HG02884 (cell line): ENCODE data around the gene LUM.
"Not testable (repeated sequence)": the region's sequence is repeated elsewhere in the genome, so short reads cannot be mapped to it uniquely, and the experiment has no call there.

ENCODE experiments used
- ATAC-seq: cut with Tn5 transposase; IDR thresholded peaks from one replicate; pipeline ENCODE4 v1.9.1; 2021; ENCODE audit warnings: mild to moderate bottlenecking, moderate library complexity; ENCODE audit not compliant: unreplicated experiment

The LUM gene

DNA sequence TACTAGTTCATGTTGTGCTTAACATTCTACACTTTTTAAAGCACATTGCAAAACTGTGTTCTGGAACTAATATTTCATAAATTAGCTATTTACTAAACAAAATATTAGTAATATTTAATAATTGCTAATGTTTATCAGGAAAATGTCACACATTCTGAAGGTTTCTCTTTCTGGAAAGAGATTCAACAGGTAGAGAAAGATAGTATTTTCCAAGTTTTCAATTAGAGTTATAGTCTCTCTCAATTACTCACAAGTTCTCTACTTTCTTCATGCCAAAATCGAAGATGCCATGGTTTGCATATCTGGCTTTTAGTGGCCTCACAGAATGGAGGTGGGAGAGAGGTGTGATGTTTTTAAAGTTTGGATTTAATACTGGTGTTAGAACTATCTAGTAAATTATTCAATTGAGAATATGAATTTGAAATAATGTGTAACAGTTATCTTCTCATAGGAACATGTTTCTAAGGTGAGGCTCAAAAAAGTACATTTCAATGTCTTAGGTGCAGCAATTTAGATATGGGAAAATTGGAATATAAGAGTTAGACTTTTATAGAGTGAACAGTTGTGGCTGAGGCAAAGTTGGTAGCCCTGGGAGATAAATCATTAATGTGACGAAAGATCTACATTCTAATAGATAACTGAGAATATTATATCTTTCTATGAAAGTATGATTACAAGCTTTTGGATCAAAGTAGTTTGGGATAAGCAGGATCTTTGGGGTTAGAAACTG is 1.5 kb downstream of the LUM start:
- no peak for ATAC-seq

DNA sequence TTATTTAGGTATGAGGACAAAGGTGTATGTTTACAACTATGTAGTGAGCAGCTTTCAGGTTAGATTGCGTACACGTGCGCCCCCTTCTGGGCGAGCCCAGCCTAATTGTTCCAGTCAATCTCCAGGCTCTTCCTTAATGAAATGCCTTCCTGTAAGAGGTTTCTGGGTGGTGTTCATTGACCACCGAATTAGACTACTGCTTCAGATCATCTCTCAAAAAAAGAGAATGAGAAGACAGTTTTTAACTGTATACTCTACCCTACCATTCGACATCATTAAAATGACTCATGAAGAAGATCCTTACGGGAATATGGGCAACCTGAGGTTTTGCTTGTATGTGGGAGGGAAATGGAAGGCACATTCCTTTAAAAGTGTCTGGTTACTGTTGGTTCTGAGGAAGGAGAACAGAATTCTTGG is 2.1 kb downstream of the LUM start:
- peak; percentile 84 for ATAC-seq

DNA sequence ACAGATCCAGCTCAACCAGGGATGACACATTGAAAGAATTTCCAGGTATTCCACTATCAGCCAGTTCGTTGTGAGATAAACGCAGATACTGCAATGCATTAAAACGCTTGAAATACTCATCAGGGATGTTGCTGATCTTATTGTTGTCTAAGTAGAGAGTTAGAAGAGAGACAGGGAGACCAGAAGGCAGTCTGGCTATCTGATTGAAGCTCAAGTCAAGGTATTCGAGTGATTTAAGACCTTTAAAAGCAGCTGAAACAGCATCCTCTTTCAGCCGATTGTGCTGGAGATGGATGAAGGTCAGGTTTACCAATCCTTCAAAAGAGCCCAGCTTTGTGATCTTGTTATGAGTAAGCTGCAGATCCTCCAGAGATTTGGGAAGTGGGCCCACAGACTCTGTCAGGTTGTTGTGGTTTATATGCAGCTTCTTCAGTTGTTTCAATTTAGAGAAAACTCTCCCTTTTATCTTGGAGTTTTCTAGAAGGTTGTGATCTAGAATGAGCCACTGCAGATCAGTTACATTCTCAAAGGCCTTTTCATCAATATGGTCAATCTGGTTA is 3.0 kb downstream of the LUM start:
- ATAC-seq: no peak

DNA sequence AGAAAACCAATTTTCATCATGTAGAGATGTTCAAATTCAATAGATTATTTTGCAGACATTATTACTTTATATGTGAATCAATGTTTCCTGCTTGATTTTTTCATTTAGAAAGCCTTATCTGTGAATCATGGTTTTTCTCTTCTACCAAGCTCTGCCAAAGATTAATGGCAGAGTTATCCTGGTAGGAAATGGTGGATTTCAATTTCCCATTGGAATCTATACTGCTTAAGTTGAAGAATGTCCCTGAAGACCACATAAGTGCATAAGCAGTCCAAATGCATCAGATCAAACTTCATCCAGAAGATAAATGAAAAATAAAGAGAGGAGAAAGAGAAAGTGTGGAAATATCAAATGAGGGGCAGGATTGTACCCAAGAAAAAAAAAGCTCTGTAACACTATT is 5.0 kb downstream of the LUM start:
- ATAC-seq: no peak

DNA sequence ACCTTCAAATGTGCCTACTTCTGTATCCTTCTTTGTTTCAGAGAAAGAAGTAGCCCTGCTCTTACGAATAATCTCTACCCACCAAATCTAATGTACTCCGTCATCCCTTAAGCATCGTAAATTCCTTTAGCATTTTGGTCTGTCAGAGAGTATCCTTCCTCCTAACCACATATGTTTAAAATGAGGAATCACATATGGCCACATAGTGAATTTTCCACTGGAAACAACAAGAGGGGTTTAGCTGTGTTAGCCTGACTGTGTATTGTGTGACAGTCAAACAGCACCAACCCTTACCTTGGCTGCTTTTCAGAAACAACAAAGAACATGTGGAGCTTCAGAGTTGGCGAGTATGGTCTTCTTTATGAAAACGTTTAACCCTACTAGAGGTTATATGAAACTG is 5.5 kb downstream of the LUM start:
- ATAC-seq: no peak

DNA sequence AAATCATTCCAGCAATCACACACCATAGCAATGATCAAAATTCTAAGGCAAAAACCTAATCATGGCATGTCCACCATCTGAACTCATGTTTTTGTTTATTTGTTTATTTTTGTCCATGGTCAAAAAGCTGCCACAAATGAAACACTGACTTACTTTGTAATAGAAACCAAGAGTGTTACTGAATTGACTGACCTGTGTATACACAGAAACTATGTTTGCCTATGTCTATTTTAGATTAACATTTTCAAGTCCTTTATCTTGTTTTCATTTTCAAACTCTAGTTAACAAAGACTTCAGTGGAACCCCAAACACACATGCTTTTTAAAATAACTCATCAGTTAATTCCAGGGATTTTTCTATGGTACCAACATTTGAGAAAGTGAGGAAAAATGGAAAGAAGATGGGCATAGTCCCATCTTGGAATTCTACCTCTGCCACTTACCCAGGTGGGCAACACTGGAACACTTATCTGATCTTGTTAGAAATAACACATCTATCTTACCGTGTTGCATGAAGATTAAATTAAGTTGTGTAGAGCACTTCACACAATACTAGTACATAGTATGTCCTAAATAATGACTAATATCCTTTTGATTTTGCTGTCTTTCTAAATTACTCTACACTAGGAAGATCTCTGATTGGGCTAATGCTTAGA is 6.4 kb downstream of the LUM start:
- peak; percentile 58 for ATAC-seq

DNA sequence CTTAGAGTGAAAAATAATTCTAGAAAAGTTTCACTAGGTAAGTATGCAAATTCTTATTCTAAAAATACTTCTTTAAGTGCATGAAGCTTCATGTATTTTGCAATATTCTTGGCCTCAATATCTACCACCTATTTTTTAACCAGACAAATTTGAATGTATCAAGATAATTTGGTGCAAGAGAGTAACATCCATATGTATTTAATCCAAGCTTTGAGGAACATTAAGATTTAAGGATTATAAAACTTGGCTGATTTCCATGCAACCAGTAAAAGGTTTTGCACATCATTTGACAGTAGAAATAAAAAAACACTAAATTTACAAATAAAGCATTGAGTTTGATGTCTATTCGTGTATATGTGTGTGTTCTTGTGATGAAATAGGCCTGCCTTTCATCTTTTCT is 7.7 kb downstream of the LUM start:
- no peak for ATAC-seq

DNA sequence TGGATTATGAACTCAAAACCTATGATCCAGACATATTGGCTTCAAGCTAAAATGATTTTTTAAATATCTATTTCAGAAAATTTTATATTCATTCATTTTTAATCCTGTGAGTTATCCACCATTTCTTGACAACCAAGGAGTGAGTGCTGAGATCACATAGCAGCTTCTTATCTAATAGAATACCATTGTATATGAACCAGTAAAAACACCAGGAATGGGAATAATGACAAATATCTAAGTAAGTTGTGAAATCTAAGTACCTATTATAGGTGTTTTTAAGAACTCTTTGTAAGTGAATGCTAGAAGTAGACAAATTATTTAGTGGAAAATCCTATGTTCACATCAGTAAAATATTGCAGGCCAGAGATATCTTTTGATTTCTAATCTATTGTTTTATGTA is 8.2 kb downstream of the LUM start:
- no peak for ATAC-seq

DNA sequence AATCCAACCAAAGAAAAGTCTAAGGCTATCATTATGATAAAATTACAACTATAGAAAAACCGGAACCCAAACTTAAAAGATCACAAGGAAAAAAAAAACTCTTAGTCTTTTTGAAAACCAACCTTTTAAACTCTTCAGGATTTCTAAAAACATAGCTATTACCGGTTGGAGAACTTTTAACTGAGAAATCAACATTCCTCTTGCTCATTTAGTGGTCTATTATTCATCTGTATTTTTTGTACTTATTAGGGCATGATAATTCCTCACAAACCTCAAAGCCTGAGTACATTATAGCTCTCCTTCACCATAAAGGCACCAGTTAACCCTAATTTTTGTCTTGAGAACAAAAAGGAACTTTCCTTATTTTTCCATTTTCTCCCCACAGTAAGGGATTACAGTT is 10.4 kb downstream of the LUM start:
- no peak for ATAC-seq

DNA sequence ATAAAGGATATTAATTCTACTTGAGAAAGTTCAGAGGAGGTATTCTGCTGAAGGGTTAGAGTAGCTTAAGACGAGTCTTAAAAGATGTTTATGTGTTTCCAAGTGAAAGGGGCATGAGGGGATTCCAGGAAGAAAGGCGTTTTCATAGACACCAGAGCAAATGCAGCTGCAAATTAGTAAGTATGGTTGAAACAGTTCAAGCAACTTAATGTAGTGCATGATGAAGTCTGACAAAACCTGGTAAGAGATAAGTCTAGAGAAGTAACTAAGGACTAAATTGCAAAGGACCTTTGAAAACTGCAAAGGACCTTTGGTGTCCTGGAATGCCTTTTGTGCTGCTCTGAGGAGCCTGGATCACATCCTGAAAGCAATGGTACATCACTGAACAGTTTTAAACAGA is 11.5 kb downstream of the LUM start:
- no peak for ATAC-seq

DNA sequence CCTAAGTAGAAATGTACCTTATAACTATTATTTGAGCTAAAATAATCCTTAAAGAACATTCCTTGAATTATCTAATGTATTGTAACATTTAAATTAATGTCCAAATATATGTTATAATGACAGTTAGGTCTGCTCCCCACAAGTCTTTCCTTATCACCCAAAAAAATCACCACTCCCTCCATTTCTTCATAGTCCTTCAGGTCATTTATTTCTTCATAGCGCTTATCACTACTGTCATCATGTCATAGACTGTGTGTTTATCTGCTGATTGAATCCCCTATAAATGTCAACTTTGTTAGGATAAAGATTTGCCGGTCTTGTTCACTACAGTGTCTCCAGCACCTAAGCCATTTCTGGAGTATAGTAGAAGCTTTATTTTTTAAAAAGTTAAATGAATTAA is 12.0 kb downstream of the LUM start:
- ATAC-seq: no peak

DNA sequence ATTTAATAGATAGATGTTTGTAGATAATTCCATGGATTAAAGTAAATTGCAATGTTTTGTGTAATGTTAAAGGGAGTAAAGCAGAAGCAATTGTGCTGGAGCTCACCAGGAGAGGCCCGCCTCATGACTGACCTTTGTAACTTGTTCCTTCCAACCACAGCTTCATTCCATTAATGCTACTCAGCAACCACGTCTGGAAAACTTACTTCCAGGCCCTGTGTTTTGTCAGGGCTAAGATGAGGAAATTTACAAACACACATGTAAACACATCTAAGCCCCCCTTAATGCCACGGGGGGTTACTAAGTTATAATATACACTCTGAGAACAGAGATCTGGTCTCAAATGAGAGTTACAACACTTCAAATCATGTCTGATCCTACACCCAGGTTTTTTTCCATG is 12.4 kb downstream of the LUM start:
- no peak for ATAC-seq

DNA sequence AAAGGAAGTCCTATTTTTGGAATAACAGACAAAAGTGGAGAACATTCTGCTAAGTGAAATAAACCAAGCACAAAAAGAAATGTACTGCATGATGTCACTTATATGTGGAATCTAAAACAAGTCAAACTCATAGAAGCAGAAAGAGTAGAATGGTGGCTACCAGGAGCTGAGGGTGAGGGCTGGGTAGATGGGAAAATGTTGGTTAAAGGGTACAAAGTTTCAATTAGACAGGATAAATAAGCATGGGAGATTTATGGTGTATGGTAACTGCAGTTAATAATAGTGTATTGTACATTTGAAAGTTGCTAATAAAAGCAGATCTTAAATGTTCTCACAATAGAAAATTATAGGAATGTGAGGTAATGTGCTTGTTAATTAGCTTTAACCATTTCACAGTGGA is 12.8 kb downstream of the LUM start:
- ATAC-seq: no peak

DNA sequence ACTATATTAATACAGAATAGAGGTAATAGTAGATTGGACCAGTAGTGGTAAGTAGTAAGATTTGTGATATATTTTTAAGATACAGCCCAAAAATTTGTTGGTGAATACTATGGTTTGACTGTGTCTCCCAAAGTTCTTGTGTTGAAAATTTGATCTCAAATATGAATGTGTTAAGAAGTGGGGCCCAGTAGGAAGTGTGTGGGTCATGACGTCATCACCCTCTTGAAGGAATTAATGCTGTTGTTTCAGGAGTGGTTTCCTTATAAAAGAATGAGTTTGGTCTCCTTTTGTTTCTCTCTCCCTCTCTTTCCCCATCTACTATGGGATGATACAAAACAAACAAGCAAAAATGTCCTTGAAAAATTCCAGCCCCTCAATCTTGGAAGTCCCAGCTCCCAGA is 16.3 kb downstream of the LUM start:
- ATAC-seq: no peak

DNA sequence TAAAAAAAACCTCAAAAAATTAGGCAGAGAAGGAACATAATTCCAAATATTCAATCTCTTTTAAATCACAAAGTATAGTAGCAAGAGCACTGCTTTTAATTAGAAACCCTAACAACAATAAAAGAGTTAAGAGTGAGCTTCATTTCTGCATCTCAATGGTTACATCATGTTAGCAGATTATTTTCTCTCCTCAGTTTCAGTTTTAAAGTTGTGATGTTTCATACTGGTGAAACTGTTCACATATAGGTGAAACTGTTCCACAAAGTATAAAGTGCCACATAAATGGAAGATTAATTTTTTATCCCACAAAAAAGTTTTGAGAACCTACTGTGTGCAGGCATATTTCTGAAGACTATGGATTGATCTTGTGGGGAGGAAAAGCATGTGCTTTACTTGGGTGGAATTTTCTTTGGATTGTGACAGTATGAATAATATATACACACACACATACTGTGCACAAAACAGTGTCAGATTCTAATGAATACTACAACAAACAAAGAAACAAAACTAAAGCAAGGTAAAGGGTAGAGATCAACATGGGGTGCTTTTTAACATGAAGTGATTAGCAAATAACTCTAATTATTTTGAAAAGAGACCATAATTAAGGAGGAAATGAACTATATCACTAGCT is 17.1 kb downstream of the LUM start:
- no peak for ATAC-seq

DNA sequence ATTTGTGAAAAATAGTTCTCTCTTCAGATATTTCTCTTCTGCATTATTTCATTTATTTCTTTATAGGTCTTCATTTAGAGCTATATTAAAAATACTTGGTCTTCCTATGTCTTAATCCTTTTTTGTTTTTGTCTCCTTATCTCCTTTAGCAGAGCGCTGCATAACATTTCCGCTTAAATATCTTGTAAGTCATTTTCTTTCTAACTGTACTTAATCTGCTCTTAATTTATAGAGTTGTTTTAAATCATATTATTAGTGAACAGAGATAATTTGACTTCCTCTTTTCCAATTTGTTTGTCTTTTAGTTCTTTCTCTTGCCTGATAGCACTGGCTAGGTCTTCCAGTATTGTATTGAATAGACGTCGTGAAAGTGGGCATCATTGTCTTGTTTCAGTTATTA is 18.0 kb downstream of the LUM start:
- no peak for ATAC-seq

DNA sequence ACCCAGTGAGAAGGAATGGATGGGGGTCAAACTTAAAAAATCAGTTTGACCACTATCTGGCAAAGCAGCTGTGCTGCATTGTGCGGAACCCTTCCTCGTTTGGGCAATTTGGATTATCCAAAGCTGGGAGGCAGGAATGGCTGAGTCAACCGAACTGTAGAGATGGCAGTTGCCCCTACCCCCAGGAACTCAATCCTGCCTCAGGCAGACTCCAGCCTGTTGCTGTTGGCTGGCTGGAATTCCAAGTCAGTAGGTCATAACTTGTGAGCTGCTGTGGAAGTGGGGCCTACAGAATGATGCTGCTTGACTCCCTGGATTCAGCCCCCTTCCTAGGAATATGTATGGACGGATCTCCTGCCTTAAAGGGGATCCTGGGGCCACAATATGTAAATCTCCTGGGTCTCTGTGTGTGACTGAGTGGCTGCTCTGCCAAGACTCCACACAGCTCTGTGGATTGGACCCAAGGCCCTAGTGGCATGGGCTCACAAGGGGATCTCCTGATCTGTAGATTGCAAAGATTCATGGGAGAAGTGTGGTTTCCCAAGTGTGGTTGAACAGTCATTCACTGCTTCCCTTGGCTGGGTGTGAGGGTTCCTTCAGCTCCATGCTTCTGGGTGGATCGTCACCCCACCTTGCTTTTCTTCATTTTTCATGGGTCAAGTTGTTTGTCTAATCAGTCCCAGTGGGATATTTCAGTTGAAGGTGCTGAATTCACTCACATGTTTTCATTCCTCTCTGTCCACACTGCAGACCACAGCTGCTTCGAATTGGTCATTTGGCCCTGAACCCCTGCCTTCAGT is 19.2 kb downstream of the LUM start:
- ATAC-seq: no peak

DNA sequence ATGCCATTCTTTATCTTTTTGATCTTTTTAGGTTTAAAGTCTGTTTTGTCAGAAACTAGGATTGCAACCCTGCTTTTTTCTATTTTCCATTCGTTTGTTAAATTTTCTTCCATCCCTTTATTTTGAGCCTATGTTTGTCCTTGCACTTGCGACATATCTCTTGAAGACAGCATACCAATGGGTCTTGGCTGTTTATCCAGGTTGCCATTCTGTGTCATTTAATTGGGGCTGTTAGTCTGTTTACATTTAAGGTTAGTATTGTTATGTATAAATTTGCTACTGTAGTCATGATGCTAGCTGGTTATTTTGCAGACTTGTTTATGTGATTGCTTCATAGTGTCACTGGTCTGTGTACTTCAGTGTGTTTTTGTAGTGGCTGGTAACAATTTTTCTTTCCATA is 21.3 kb downstream of the LUM start:
- ATAC-seq: not testable (repeated sequence)

DNA sequence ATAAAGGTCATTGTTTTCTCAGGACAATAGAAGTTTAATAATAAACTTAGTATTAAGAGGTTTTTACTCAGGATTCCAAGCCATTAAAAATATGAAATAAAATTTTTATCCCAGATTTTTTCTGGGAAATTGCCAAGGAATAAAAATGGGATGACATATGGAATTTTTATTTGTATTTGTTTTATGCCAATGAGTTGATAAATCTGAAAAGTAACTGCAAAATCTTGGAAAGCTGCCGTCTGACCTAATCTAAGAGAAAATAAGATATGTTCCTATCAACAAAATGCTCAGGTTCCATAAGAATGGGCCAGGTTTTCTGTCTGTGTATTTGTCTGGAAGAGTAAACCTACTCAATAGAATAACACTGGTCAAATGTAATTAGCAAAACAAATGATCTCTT is 31.3 kb downstream of the LUM start:
- no peak for ATAC-seq

DNA sequence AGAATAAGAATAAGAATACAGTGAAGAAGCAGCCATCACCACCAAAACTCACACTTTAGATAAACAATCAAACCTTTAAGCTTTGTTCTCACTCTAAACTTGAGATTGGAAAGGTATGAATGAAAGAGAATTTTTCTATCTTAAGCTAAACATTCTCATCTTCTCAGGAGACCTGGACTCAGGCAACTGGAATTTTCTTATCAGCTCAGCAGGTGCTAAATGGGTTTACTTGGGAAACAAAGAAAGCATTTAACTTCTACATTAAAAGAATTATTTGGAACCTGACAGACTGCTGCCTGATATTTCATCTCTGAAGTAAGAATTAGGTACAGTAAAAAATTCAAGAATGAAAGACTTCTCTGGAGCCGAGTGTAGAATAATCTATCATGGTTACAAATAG is 32.8 kb downstream of the LUM start:
- ATAC-seq: no peak

DNA sequence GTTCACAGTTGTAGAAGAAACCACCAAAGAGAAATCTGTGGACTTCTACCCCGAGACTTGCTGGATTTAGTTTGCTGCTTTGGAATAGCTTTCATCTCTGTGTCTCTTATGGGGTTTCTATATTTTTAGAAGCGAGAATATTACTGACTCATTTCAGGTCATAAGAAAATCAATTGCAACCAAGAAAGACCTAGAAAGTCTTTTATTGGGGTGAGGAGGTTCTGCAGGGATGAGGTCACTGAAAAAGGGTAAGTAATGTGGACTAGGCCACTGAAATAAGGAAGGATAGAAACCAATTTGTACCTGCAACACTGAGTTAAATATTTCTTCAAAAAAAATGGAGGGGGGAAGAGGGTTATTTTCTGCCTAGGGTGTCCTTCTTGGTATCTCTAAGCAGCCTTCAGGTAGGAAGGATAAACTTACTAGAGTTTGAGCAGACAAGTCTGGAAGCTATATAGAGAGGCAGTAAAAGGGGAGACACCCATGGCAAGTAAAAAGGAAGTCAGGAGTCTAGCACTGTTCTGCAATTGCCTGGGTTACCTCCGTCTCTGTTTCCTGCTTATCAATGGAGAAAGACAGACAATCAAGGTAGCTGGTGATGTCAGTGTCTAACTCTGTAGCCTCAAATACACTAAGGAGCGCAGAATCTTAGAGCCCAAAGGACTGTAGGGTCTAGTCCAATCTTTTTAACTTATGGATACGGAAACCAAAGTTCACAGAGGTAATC is 33.9 kb downstream of the LUM start:
- no peak for ATAC-seq
